WTC11 (cell line): ENCODE measurements around the gene RTN4RL1. TPM values are rescaled to one million over a fixed set of nuclear protein-coding genes. Genes with fewer than 3 reads are reported as not detected.
A peak's percentile ranks its signal among the peaks of the same experiment; 100 is the strongest.

Experiments
- ATAC-seq: fragments of 200-7000 bp; cut with Tn5 transposase; 2 replicates; pipeline ENCODE4 v1.10.0; 2021; ENCODE audit warnings: mild to moderate bottlenecking, moderate library complexity
- CTCF ChIA-PET: fragments of 300-600 bp; sonication (Branson Sonifier 250); formaldehyde crosslinking; loops from one replicate; lab custom pipeline; 2021; ENCODE audit warnings: antibody characterized with exemption; lab: Charles Lee
- POLR2A ChIA-PET: fragments of 350-600 bp; sonication (Branson Sonifier 250); formaldehyde crosslinking; loops from one replicate; lab custom pipeline; 2021; ENCODE audit warnings: antibody characterized with exemption; lab: Charles Lee
- DNase-seq: peaks from one replicate; pipeline ENCODE4 v3.0.0; 2021; ENCODE audit warnings: low spot score
- H3K27ac Mint-ChIP-seq: 2 replicates; pipeline ENCODE4 v1.8.0; 2021; ENCODE audit warnings: mixed read lengths
- H3K27me3 Mint-ChIP-seq: 2 replicates; pipeline ENCODE4 v1.8.0; 2021; ENCODE audit warnings: low read depth, mild to moderate bottlenecking, moderate library complexity, mixed read lengths
- H3K36me3 Mint-ChIP-seq: 2 replicates; pipeline ENCODE4 v1.8.0; 2021; ENCODE audit warnings: mixed read lengths
- H3K4me1 Mint-ChIP-seq: 2 replicates; pipeline ENCODE4 v1.8.0; 2022; ENCODE audit warnings: mixed read lengths
- H3K4me3 Mint-ChIP-seq: 2 replicates; pipeline ENCODE4 v1.8.0; 2021; ENCODE audit warnings: mild to moderate bottlenecking, moderate library complexity, mixed read lengths
- H3K9me3 Mint-ChIP-seq: 2 replicates; pipeline ENCODE4 v1.8.0; 2021; ENCODE audit warnings: mixed read lengths
- FOXK1 ChIP-seq: sonication (generic); formaldehyde crosslinking; IDR thresholded peaks from 2 replicates; pipeline ENCODE4 v1.8.0; 2022; ENCODE audit warnings: mild to moderate bottlenecking, moderate library complexity, missing genetic modification reagents
- GABPB1 ChIP-seq: sonication (generic); formaldehyde crosslinking; IDR thresholded peaks from 2 replicates; pipeline ENCODE4 v1.8.1; 2023; ENCODE audit warnings: mild to moderate bottlenecking, missing genetic modification reagents
- GTF2I ChIP-seq: fragments of 250-450 bp; sonication (Bioruptor Pico); conservative IDR thresholded peaks from 2 replicates; pipeline ENCODE4 v1.4.0; 2021; ENCODE audit warnings: mild to moderate bottlenecking
- HMGA2 ChIP-seq: fragments of 250-450 bp; sonication (Bioruptor Pico); IDR thresholded peaks from 2 replicates; pipeline ENCODE4 v1.4.0; 2021; ENCODE audit warnings: mild to moderate bottlenecking, moderate library complexity
- IRF2 ChIP-seq: sonication (generic); formaldehyde crosslinking; IDR thresholded peaks from 2 replicates; pipeline ENCODE4 v1.8.0; 2022; ENCODE audit warnings: low read depth, missing genetic modification reagents, borderline replicate concordance
- MXD4 ChIP-seq: fragments of 250-450 bp; sonication (Bioruptor Pico); IDR thresholded peaks from 2 replicates; pipeline ENCODE4 v1.8.0; 2021; ENCODE audit warnings: mild to moderate bottlenecking, moderate library complexity, borderline replicate concordance
- MYBL2 ChIP-seq: sonication (generic); formaldehyde crosslinking; IDR thresholded peaks from 2 replicates; pipeline ENCODE4 v1.8.1; 2023; ENCODE audit warnings: mild to moderate bottlenecking, moderate library complexity, missing genetic modification reagents
- NFYB ChIP-seq: sonication (generic); formaldehyde crosslinking; conservative IDR thresholded peaks from 2 replicates; pipeline ENCODE4 v1.8.0; 2022; ENCODE audit warnings: low read depth, missing genetic modification reagents
- NR1H2 ChIP-seq: sonication (generic); formaldehyde crosslinking; IDR thresholded peaks from 2 replicates; pipeline ENCODE4 v1.9.0; 2021; ENCODE audit warnings: mild to moderate bottlenecking, moderate library complexity, missing genetic modification reagents
- NR2C2 ChIP-seq: sonication (generic); formaldehyde crosslinking; IDR thresholded peaks from 2 replicates; pipeline ENCODE4 v1.8.0; 2022; ENCODE audit warnings: mild to moderate bottlenecking, missing genetic modification reagents
- OVOL2 ChIP-seq: fragments of 250-450 bp; sonication (Bioruptor Pico); IDR thresholded peaks from 2 replicates; pipeline ENCODE4 v1.9.0; 2021; ENCODE audit warnings: mild to moderate bottlenecking, borderline replicate concordance
- RORB ChIP-seq: fragments of 250-450 bp; sonication (Bioruptor Pico); IDR thresholded peaks from 2 replicates; pipeline ENCODE4 v1.9.0; 2021; ENCODE audit warnings: mild to moderate bottlenecking
- SMAD4 ChIP-seq: sonication (generic); formaldehyde crosslinking; IDR thresholded peaks from 2 replicates; pipeline ENCODE4 v1.8.0; 2022; ENCODE audit warnings: mild to moderate bottlenecking, missing genetic modification reagents
- SP1 ChIP-seq: sonication (generic); formaldehyde crosslinking; conservative IDR thresholded peaks from 2 replicates; pipeline ENCODE4 v1.8.1; 2022; ENCODE audit warnings: missing genetic modification reagents
- TCF7 ChIP-seq: sonication (generic); formaldehyde crosslinking; IDR thresholded peaks from 2 replicates; pipeline ENCODE4 v1.8.0; 2022; ENCODE audit warnings: mild to moderate bottlenecking, low read depth, missing genetic modification reagents, moderate library complexity
- TEAD1 ChIP-seq: sonication (generic); formaldehyde crosslinking; IDR thresholded peaks from 2 replicates; pipeline ENCODE4 v1.8.0; 2022; ENCODE audit warnings: mild to moderate bottlenecking, missing genetic modification reagents
- TEAD4 ChIP-seq: sonication (generic); formaldehyde crosslinking; IDR thresholded peaks from 2 replicates; pipeline ENCODE4 v1.8.0; 2022; ENCODE audit warnings: mild to moderate bottlenecking, missing genetic modification reagents
- ZNF138 ChIP-seq: sonication (generic); formaldehyde crosslinking; conservative IDR thresholded peaks from 2 replicates; pipeline ENCODE4 v1.8.1; 2022; ENCODE audit warnings: mild to moderate bottlenecking, moderate library complexity, missing genetic modification reagents
- ZNF416 ChIP-seq: fragments of 250-450 bp; sonication (Bioruptor Pico); IDR thresholded peaks from 2 replicates; pipeline ENCODE4 v1.9.0; 2021; ENCODE audit warnings: mild to moderate bottlenecking, inconsistent platforms
- total RNA-seq: library from RNA; stranded (reverse); gene quantifications from 3 replicates; pipeline ENCODE4 v1.2.3, GENCODE V29; 2021
- TF ChIP-seq, protein P1 (sequence below): fragments of 250-450 bp; sonication (Bioruptor Pico); IDR thresholded peaks from 2 replicates; pipeline ENCODE4 v2.1.2; 2022; ENCODE audit warnings: mild to moderate bottlenecking, moderate library complexity
- TF ChIP-seq, protein P2 (sequence below): fragments of 250-450 bp; sonication (Bioruptor Pico); IDR thresholded peaks from 2 replicates; pipeline ENCODE4 v1.9.0; 2021; ENCODE audit warnings: mild to moderate bottlenecking
- TF ChIP-seq, protein P3 (sequence below): fragments of 250-450 bp; sonication (Bioruptor Pico); IDR thresholded peaks from 2 replicates; pipeline ENCODE4 v1.9.0; 2021; ENCODE audit warnings: moderate library complexity, mild to moderate bottlenecking, inconsistent platforms, borderline replicate concordance
- TF ChIP-seq, protein P4 (sequence below): sonication (generic); formaldehyde crosslinking; IDR thresholded peaks from 2 replicates; pipeline ENCODE4 v1.8.0; 2022; ENCODE audit warnings: mild to moderate bottlenecking, missing genetic modification reagents
- TF ChIP-seq, protein P5 (sequence below): sonication (generic); formaldehyde crosslinking; conservative IDR thresholded peaks from 2 replicates; pipeline ENCODE4 v1.8.1; 2023; ENCODE audit warnings: mild to moderate bottlenecking, low read depth, missing genetic modification reagents, moderate library complexity
- TF ChIP-seq, protein P6 (sequence below): sonication (generic); formaldehyde crosslinking; IDR thresholded peaks from 2 replicates; pipeline ENCODE4 v1.8.0; 2022; ENCODE audit warnings: mild to moderate bottlenecking, missing genetic modification reagents
- TF ChIP-seq, protein P7 (sequence below): sonication (generic); formaldehyde crosslinking; IDR thresholded peaks from 2 replicates; pipeline ENCODE4 v1.8.0; 2023; ENCODE audit warnings: mild to moderate bottlenecking, missing genetic modification reagents

The RTN4RL1 gene
- total RNA-seq, 1 experiment from 2014 or later = 0.72 TPM

DNA sequence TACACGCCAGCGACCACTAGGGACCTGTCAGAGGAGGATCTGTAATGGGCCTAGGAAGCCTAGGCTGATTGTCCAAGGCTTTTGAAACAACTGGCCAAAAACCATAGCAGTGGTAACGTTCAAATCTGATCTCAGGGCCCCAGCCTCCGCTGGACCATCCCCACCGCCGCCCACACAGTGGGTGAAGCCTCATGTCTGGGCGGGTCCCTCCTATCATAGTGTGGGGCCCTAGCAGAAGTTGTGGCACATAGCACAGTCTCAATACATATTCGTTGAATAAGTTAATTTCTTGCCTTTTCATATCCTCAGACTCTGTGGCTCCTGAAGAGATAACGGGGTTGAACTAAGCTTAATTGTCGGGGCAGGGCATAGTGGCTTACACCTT lies 5.6 kb upstream of the RTN4RL1 start (continued):
- TF ChIP-seq, protein P1, sequence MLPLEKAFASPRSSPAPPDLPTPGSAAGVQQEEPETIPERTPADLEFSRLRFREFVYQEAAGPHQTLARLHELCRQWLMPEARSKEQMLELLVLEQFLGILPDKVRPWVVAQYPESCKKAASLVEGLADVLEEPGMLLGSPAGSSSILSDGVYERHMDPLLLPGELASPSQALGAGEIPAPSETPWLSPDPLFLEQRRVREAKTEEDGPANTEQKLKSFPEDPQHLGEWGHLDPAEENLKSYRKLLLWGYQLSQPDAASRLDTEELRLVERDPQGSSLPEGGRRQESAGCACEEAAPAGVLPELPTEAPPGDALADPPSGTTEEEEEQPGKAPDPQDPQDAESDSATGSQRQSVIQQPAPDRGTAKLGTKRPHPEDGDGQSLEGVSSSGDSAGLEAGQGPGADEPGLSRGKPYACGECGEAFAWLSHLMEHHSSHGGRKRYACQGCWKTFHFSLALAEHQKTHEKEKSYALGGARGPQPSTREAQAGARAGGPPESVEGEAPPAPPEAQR (CRISPR knock-in tag) = no peak
- TF ChIP-seq NFYB (CRISPR knock-in tag) (no peak), IRF2 (CRISPR knock-in tag) (no peak), MXD4 (CRISPR knock-in tag) (no peak), GABPB1 (no peak)
- TF ChIP-seq, protein P2, sequence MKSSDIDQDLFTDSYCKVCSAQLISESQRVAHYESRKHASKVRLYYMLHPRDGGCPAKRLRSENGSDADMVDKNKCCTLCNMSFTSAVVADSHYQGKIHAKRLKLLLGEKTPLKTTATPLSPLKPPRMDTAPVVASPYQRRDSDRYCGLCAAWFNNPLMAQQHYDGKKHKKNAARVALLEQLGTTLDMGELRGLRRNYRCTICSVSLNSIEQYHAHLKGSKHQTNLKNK = no peak

DNA sequence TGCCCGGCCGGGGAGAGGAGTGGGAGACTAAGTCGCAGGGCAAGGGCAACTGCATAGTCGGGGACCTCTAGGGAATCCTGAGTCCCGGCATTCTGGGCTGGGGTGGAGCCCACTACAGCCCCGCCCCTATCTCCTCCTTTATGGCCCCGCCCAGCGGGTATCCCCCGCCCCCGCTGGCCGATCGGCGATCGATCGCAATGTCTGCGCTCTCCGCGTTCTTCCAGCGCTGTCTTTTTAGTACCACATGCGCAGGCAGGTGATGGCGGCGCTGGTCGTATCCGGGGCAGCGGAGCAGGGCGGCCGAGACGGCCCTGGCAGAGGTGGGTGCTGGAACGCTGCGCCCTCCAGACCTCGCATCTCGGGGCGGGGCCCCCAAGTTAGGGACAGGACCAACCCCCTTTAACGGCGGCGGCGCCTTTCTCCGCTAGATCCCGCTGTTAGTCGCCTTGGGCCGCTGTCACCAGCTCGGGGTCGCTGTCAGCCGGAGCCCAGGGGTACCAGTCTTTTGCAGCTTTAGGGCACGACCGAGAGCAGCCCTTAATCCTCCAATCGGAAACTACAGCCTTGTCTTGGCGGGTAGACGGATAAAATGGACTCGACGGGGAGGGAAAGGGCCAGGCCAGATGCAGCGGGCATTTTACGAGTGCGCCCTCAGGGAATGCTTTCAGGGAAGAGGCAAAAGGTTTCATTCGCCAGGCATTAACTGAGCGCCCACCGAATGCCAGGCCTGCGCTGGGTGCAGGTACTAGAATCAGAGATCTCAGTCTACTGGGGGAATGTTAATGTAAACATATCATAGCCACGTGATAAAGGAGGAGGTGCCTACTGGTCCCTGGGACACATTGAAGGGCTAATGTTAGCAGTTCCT lies 5.0 kb upstream of the RTN4RL1 start, which contains the start of gene DPH1:
TSS of gene DPH1 (plus strand) at position 243 of the 868 bp plus-strand sequence. CDS start at position 260, 17 bp downstream.
- peak; percentile 88 for ATAC-seq
- peaks cover 7% of the 10 kb centered on the region for H3K4me1 Mint-ChIP-seq
- peak; percentile 95 for DNase-seq
- no peaks in the 10 kb centered on the region for H3K9me3 Mint-ChIP-seq
- H3K27ac Mint-ChIP-seq = peak within 1 kb of the TSS; percentile 57
- POLR2A ChIA-PET = no interaction called here
- H3K27me3 Mint-ChIP-seq = peaks cover 47% of the 10 kb centered on the region
- peaks cover 3% of the 10 kb centered on the region; the same call in 1 of the 2 replicates for H3K36me3 Mint-ChIP-seq
- CTCF ChIA-PET = interaction anchor here (0.7 to 1.0 kb wide), 4 partner anchors 25 to 148 kb away, joined by 3 to 5 read pairs (median 3); partner anchors contain the start of gene HIC1
- H3K4me3 Mint-ChIP-seq = peak within 1 kb of the TSS; percentile 97
- TF ChIP-seq TEAD4 (CRISPR knock-in tag) (peak; percentile 29; the same call in 1 of the 2 replicates), SMAD4 (no peak), HMGA2 (CRISPR knock-in tag) (no peak), NR1H2 (CRISPR knock-in tag) (no peak), FOXK1 (CRISPR knock-in tag) (peak; percentile 97), OVOL2 (CRISPR knock-in tag) (no peak), RORB (CRISPR knock-in tag) (no peak), ZNF138 (CRISPR knock-in tag) (peak; percentile 49; the same call in 1 of the 2 replicates), GTF2I (CRISPR knock-in tag) (no peak), TEAD1 (CRISPR knock-in tag) (peak; percentile 82), TCF7 (CRISPR knock-in tag) (peak; percentile 60), MXD4 (CRISPR knock-in tag) (no peak), NR2C2 (CRISPR knock-in tag) (no peak), ZNF416 (no peak), SP1 (peak; percentile 98), MYBL2 (CRISPR knock-in tag) (peak; percentile 92; the same call in 1 of the 2 replicates)
- TF ChIP-seq, protein P3, sequence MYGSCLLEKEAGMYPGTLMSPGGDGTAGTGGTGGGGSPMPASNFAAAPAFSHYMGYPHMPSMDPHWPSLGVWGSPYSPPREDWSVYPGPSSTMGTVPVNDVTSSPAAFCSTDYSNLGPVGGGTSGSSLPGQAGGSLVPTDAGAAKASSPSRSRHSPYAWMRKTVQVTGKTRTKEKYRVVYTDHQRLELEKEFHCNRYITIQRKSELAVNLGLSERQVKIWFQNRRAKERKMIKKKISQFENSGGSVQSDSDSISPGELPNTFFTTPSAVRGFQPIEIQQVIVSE (CRISPR knock-in tag) = no peak
- TF ChIP-seq, protein P4, sequence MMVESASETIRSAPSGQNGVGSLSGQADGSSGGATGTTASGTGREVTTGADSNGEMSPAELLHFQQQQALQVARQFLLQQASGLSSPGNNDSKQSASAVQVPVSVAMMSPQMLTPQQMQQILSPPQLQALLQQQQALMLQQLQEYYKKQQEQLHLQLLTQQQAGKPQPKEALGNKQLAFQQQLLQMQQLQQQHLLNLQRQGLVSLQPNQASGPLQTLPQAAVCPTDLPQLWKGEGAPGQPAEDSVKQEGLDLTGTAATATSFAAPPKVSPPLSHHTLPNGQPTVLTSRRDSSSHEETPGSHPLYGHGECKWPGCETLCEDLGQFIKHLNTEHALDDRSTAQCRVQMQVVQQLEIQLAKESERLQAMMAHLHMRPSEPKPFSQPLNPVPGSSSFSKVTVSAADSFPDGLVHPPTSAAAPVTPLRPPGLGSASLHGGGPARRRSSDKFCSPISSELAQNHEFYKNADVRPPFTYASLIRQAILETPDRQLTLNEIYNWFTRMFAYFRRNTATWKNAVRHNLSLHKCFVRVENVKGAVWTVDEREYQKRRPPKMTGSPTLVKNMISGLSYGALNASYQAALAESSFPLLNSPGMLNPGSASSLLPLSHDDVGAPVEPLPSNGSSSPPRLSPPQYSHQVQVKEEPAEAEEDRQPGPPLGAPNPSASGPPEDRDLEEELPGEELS (CRISPR knock-in tag) = peak; percentile 87
- TF ChIP-seq, protein P5, sequence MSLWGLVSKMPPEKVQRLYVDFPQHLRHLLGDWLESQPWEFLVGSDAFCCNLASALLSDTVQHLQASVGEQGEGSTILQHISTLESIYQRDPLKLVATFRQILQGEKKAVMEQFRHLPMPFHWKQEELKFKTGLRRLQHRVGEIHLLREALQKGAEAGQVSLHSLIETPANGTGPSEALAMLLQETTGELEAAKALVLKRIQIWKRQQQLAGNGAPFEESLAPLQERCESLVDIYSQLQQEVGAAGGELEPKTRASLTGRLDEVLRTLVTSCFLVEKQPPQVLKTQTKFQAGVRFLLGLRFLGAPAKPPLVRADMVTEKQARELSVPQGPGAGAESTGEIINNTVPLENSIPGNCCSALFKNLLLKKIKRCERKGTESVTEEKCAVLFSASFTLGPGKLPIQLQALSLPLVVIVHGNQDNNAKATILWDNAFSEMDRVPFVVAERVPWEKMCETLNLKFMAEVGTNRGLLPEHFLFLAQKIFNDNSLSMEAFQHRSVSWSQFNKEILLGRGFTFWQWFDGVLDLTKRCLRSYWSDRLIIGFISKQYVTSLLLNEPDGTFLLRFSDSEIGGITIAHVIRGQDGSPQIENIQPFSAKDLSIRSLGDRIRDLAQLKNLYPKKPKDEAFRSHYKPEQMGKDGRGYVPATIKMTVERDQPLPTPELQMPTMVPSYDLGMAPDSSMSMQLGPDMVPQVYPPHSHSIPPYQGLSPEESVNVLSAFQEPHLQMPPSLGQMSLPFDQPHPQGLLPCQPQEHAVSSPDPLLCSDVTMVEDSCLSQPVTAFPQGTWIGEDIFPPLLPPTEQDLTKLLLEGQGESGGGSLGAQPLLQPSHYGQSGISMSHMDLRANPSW = no peak
- TF ChIP-seq, protein P6, sequence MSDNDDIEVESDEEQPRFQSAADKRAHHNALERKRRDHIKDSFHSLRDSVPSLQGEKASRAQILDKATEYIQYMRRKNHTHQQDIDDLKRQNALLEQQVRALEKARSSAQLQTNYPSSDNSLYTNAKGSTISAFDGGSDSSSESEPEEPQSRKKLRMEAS (CRISPR knock-in tag) = peak; percentile 97
- TF ChIP-seq, protein P7, sequence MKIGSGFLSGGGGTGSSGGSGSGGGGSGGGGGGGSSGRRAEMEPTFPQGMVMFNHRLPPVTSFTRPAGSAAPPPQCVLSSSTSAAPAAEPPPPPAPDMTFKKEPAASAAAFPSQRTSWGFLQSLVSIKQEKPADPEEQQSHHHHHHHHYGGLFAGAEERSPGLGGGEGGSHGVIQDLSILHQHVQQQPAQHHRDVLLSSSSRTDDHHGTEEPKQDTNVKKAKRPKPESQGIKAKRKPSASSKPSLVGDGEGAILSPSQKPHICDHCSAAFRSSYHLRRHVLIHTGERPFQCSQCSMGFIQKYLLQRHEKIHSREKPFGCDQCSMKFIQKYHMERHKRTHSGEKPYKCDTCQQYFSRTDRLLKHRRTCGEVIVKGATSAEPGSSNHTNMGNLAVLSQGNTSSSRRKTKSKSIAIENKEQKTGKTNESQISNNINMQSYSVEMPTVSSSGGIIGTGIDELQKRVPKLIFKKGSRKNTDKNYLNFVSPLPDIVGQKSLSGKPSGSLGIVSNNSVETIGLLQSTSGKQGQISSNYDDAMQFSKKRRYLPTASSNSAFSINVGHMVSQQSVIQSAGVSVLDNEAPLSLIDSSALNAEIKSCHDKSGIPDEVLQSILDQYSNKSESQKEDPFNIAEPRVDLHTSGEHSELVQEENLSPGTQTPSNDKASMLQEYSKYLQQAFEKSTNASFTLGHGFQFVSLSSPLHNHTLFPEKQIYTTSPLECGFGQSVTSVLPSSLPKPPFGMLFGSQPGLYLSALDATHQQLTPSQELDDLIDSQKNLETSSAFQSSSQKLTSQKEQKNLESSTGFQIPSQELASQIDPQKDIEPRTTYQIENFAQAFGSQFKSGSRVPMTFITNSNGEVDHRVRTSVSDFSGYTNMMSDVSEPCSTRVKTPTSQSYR = no peak
